GM12873 (cell line): Measurements from ENCODE around the gene ELAPOR1.

Experiments used
- CTCF ChIP-seq: IDR thresholded peaks from 2 replicates; pipeline ENCODE4 v1.5.1; 2012; ENCODE audit warnings: low read depth, mild to moderate bottlenecking, moderate library complexity, low read length, control low read depth; ENCODE audit not compliant: insufficient read depth; ENCODE audit errors: missing control alignments

The ELAPOR1 gene

GRCh38 chr1:109099938-109100773, 13.8 kb upstream of the ELAPOR1 start:
- peak; percentile 83 for TF ChIP-seq CTCF

- TF ChIP-seq CTCF, result no peak
Observed at GRCh38 chr1:109104364-109105151, 9.4 kb upstream of the ELAPOR1 start.

GRCh38 chr1:109105881-109106280, 8.0 kb upstream of the ELAPOR1 start:
- no peak for TF ChIP-seq CTCF

GRCh38 chr1:109107785-109108184, 6.1 kb upstream of the ELAPOR1 start:
- TF ChIP-seq CTCF, result no peak

- no peak for TF ChIP-seq CTCF
Observed at GRCh38 chr1:109109906-109110305, 4.0 kb upstream of the ELAPOR1 start.

GRCh38 chr1:109111386-109112055, 2.4 kb upstream of the ELAPOR1 start:
- no peak for TF ChIP-seq CTCF
